HG03060 (cell line): ENCODE measurements around the gene LRRFIP1.
"Not testable (repeated sequence)": the region's sequence is repeated elsewhere in the genome, so short reads cannot be mapped to it uniquely, and the experiment has no call there.

Source experiments
- ATAC-seq: cut with Tn5 transposase; IDR thresholded peaks from one replicate; pipeline ENCODE4 v1.9.1; 2021; ENCODE audit warnings: low read depth, moderate number of reproducible peaks; ENCODE audit not compliant: unreplicated experiment

The LRRFIP1 gene

DNA sequence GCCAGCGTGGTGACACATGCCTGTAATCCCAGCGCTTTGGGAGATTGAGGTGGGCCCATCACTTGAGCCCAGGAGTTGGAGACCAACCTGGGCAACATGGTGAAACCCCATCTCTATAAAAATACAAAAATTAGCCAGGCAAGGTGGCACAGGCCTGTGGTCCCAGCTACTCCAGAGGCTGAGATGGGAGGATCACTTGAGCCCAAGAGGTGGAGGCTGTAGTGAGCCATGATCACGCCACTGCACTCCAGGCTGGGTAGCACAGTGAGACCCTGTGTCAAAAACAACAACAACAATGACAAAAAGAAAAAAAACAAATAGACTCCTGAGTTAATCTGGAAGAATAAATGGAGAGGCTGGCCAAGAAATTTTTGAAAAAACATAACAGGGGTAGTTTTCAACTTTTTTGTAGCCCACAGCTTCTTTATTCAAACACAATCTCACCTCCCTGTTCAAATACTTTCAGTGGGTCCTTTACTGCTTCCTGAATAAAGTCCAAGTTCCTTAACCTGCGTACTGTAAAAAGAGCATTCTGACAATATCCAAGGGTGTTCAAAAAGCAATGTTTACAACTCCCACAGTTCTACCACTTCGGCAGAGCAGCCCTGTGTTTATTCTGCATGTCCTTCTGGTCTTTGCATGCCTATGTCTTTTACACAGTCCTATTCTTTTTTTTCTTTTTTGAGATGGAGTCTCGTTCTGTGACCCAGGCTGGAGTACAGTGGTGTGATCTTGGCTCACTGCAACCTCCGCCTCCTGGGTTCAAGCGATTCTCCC, 53.5 kb downstream of the LRRFIP1 start:
- no peak for ATAC-seq

DNA sequence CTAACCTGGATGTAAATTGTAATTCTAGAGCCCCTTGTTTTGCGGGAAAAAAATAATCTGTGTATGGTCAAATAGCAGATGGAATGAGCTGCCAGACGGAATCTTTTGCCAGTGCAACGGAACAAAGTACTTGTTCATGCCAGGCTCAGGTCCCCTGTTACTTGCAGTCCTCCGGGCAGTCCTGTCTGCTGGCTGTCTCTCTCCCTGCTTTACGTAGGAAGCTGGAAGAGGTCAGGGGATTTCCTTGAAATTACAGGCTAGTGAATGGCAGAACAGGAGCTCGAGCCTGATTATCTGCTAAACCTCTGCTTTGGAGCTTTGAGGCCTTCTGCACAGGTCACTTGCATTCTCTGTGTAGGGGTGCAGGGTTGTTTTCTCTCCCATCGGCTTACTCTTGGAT, 54.8 kb downstream of the LRRFIP1 start:
- ATAC-seq: no peak

DNA sequence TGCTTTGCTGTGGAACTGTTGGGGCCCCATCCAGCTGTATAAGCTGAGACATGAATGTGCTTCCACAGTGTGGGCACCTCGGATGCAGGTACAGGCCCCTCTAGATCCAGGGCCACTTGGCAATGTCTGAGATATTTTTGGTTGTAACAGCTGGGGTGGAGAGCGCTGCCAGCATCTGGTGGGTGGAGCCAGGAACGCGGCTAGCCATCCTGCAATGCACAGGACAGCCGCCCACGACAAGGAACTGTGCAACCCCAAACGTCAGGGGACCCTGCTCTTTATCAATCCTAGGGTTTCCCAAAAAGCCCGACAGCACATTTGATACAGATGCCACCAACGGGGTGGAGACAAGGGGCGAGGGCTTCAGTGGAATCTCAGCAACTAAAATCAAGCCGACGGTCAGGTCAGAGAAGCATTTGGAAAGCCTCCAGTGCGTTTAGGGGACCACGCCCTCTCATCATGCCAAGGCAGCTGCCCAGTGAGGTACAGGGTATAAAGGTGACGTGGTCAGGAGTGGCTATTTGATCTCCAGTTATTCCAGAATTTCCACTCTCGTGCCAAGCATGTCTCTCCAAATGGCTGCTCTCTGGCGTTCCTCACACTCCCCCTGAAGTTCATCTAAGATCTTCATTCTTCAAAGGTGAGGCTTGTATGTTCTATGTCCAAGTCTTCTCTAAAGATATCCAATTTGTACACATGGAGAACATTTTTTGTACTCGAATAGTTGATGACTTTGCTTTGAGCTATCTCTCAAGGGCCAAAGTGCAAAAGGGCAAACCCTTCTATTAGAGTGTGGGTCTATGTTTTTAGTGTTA, 55.7 kb downstream of the LRRFIP1 start:
- ATAC-seq: no peak

DNA sequence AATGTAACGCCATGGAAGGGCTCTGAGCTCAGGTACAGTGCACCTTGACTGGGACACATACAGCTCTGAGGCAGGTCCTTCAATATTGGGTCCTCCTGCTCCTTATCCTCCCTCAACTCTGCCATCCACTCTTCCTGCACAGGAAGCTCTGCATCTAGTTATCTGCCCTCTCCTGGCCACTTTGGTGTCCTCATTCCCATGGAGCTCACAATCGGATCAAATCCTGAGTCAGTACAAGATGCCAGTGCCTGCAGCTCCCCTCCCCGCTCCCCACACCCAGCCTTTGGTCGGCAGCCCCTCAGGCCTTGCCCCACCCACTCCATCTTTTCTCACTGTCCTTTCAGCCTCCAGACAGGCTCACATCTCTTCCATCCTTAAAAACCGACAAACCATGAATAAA, 58.0 kb downstream of the LRRFIP1 start:
- ATAC-seq: no peak

DNA sequence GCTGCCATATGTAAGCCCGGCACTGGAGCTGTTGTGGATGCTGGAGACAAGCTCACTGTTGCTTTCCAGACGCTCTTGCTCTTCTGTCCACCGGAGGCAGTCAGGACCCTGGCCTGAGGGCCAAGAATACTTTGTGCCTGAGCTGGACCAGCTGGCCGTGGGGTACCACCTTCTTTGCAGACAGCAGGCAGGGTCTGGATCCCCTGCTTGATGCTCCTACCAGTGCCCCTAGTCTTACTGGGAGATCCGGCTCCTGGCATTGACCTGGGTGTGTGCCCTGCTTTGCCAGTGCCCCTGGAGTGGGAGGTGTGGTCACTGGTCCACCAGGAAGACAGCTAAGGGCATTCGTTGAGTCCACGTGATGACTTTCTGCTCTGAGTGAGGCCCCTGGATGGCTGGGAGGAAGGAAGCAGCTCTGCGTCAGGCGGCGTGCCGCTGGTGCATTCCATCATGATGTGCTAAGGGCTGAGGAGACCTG, 59.3 kb downstream of the LRRFIP1 start:
- no peak for ATAC-seq

DNA sequence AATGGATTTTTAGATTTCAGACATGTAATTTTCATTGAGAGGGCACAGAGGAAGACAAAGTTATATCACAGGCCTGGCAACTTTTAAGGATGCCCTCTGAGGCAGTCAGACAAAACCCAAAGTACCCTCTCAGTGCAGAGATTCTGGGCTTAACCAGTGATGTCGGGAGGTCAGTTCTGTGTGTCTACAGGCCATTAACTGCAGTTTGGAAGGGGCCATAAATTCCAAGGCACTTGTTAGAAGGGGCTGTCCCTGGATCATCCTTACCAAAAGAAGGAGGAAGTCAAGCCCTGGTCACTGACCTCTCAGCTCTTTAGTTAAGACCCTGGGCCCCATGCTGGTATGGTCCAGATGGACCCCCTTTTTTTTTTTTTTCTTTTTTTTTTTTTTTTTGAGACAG, 60.7 kb downstream of the LRRFIP1 start:
- no peak for ATAC-seq

DNA sequence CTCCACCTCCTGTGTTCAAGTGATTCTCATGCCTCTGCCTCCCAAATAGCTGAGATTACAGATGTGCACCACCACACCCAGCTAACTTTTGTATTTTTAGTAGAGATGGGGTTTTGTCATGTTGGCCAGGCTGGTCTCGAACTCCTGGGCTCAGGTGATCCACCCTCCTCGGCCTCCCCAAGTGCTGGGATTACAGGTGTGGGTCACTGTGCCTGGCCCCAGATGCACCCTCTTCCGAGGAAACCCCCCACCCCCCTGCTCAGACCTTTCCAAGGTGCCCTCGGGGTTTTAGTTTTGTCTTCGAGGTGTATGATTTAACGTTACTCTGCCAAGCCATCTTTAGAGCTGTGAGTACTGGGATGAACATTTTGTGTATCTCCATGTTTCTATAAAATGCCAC, 61.2 kb downstream of the LRRFIP1 start:
- not testable (repeated sequence) for ATAC-seq

DNA sequence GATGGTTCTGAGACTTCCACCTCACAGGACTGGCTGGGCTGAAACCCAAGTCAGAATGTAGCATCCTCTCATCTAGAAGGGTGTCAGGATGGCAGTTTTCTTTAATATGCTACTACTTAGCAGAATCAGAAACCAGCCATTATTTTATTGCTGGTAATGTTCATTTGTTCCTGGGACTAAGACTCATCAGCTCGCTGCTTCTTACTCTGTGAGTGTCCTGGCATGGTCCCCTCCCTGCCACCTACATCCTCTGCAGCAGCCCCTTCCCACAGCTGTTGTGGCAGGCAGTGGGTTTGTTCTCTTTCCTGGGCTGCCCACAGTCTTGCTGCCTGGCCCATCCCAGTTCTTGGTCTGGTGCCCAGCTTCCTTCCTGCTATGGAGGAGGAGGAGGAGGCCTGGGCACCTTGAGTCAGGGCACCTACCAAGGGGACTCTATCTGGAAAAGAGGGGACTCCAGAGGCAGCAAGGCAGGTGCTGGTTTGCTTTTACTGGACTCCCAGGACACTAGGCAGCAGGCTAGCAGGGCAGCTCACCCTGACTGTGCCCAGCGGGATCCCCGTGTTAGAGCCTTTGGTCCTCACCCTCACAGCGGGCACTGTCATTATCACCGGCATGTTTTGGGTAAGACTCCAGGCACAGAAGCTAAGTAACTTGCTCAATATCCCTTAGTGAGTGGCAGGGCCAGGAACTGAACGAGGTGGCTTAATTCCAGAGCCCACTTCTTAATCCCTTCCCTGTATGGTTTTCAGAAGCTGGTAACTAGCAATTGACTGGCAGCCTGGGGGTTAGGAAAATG, 62.1 kb downstream of the LRRFIP1 start:
- no peak for ATAC-seq

DNA sequence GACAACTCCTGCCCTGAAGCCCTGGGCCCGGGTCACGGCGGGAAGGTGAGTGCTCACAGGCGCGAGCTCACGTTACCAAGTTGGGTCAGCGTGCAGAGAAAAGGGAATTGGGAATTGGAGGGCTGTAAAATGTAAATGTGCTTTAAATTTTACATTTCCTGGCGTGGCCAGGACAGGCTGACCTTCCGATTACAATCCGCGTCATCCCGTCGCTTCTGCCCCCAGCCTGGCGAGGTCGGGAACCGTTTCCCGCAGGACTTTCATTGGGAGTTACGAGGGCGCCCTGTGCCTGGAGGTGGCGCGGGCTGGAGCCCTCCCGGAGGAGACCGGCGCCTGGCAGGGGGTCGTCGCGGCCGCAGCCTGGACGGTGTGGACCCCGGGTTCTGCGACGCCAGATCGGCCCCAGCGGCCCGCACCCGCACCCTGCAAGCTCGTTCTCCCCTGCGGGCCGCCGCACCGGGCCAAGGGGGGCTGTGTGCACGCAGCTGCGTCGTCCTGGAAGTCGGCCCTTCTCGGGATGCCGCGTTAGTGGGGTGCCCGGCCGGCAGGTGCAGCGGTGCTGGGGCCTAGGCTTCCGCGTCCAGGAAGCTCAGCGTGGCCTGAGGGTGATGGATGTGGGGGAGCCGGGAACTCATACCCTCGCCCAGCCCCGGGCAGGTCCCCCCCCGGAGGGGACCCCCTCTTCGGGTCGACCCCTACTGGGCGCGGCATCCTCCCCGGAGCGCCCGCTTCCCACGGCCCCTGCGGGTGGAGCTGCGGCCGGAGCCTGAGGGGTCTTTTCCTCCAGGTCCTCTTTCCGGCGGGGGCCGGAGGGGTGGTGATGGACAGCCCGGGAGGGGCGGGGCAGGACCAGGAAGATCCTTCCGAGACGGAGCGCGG, 63.9 kb downstream of the LRRFIP1 start:
- ATAC-seq: no peak

DNA sequence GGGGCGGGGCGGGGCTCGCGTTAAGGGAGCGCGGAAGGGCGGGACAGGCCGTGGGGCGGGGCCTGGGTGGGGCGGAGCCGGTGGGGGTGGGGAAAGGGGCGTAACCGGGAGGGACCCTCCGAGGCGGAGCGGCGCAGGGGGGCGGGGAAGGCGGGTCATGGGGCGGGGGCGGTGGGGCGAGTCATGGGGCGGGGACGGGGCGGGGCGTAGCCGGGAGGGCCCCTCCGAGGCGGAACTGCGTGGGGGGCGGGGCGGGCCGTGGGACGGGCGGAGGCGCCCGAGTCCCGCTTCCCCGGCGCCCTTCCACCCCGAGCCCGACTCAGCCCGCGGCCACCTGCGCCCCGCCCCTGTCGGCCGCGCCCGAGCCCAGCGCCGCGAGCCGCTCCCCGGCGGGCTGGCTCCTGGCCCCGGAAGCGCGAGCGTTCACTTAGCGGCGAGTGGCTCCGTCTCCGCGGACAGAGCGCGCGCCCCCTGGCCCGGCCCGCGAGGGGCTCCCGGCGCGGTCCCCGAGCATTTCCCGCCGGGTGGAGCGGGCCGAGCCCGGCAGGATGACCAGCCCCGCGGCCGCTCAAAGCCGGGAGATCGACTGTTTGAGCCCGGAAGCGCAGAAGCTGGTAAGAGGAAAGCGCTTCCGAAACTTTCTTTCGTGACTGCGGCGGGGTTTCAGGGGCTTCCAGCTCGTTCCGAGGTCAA, 64.7 kb downstream of the LRRFIP1 start:
- ATAC-seq: no peak

DNA sequence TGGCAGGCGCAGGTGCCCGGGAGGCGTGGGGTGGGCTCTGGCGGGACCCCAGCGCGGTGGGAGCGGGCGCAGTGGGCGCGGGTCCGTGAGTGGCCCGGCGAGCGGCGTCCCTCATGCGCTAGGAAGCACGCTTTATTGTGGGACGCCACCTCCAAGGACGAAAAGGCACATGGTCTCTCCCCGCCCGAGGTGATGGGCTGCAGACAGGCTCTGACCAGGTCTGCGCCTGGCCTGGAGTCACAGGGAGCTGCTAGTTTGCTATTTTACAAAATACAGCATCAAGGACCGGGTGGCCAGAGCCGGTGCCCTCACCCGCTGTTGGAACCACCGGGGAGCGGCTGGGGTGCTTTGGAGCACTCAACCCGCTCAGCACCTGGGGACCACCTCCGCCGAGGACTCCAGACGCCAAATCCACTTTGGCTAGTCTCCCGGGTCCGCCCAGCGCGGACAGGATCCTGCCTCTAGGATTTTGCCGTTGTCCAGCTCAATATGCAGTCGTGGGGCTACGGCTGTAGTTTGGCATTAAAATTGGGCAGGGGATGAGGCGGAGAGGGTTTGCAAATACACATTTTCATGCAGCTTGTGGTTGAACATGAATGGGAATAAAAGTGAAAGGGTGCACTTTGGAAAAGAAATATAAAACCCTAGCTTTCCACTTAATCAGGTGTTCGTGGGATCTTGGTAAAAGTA, 65.4 kb downstream of the LRRFIP1 start:
- ATAC-seq: no peak

DNA sequence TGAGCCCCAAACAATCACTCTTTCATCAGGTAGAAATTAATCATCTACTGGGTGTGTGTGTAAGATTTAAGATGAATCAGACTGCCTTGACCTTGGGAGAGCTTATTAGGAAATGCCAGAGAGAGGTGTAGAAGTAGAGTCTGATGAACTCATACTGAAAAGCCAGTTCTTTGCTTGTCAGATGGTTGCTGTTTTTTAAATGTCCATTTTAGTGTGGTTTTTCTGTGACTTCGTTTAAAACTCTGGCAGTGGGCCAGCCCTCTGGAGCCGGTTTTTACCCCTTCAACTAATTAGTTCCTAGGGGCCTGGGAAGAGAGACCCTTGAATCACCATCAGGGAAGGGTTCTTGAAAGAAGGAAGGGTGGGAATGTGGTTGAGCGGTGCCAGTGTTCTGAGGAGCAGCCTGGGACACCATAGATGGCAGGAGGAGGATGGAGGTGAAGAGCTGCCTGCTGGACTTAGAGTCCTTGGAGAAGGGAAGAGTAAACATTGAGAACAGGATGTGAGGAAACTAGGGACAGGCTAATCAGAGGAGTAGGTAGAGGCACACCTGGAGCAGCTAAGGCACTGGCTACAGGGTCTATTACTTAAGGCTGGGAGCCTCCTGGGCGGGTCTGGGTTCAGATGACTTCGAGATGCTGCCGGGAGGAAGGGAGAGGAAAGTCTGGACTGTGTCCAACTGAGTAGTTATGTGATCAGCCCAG, 66.1 kb downstream of the LRRFIP1 start:
- ATAC-seq: no peak

DNA sequence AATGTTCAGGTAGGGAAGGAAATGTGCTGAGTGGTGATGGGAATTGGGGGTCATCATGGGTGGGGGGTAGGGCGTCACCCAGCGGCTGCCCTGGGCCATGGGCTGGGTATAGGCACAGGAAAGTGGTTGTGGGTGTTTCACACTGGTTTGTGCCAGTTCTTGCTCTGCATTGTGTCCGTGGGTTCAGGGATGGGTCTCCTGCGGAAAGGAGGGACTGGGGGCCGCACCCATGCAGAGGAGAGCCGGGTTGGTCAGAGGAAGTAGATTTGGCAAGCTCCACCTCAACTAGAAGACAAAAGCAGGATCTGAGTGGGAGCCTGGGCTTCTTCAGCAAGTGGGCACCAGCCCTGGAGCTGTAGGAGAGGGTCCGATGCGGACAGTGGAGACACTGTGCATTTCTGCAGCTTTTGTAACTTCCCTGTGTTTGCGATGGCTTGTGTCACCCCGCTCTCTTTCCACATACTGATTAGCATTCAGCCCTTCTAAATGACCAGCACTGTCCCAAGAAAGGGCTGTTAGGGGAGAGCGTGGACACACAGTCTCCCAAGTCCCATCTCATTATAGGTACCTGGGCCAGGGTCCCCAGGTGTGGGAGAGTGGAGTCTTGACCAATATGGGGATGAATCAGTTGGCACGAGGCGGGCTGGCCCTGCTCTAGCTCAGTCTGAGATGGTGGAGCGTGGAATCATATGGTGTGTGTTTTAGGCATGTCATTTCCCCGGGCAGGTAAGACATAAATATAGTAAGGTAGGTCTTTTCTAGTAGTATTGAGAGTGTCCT, 67.2 kb downstream of the LRRFIP1 start:
- no peak for ATAC-seq

DNA sequence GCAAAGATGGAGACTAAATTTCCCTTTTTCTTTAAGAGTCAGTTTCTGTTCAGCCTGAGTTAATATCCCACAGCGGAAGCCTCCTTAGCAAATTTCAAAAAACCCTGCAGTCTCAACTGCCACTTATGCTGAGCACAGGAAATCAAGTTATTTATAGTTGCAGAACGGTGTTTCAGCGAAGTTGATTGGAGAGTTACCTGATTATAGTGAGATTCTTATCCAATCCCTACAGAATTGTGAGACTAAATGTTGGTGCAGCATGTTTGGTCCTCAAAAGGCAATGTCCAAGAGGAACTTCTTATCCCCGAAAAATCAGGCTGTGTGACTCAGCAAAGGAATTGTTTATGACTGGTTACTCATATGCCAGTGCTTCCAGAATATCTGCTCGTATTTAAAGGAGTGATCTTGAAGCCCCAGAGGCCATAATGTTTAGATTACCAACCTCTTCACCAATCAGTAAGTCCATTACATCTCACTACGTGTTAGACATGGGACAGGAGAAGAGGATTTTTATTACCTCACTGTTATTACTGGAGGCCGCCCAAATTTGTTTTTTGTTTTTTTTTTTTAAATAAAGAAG, 67.9 kb downstream of the LRRFIP1 start:
- ATAC-seq: no peak

DNA sequence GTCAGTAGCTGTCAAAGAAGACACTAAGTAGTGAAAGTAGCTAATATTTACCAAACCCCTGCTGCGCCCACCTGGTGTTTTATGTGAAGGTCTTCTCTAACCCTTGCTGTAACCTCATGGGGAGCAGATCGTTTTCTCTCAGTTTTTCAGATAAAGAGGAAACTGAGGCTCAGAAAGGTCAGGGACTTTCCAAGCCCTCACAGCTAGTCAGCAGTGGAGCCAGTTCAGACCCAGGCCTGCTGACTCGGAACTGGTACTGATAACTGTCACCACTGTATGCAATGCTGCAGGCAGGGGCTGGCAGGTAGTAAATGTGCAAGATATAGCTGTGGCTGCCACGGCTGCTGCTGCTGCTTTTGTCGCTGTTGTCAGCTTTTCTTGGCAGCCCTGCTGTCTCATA, 69.1 kb downstream of the LRRFIP1 start:
- no peak for ATAC-seq

DNA sequence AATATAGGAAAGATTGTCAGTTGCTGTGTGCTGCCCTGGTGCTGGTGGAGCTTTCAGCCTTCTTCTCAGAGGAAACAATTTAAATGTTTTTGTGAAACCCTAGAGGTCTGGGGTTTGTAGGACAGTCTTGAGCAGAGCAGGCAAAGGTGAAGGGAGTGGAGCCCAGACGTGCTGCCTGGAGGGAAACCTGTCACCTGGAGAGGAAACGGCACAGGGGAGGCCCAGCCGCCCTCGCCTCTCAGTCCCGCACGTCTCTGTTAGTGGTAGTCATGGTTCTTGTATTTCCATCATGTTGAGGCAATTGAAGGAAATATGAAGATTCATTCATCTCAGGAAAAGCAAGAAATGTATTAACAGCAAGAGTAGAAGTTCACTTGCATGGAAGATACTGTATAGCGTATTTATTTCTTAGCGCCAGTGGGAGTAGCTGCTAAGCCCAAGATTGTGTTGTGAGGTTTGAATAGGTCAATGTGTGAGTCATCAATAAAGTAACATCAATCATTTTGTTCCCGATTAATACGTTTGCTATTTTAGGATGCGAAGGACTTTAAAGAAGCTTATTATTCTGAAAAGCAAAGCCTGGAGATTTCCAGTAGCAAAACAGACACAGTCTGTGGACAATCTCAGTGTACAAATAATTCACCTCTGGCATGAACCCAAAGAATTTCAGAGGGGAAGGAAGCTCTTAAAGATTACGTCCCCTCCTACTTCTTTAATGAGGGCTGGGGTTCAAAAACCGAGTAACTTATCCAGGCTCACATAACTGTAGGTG, 70.4 kb downstream of the LRRFIP1 start:
- no peak for ATAC-seq

DNA sequence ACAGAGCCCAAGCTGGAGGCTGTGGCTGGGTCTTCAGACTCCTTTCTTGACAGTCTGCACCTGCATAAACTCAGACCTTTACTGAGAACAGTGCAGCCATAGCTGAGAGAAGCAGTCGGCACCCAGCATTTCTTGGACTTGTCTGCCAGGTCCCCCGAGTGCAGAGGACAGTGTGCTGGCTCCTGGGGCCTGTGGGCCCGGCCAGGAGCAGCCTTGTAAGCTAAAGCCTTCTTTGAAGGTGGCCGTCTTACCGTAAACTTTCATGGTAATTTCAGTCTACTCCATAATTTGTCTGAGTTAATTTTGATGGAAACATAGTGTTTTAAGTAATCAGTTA, 70.9 kb downstream of the LRRFIP1 start:
- ATAC-seq: no peak
